WTC11 (cell line): ENCODE measurements around the gene RASSF8. TPM values are rescaled to one million over a fixed set of nuclear protein-coding genes. Genes with fewer than 3 reads are reported as not detected.

Experiments
- ATAC-seq: fragments of 200-7000 bp; cut with Tn5 transposase; 2 replicates; pipeline ENCODE4 v1.10.0; 2021; ENCODE audit warnings: mild to moderate bottlenecking, moderate library complexity
- CTCF ChIA-PET: fragments of 300-600 bp; sonication (Branson Sonifier 250); formaldehyde crosslinking; loops from one replicate; lab custom pipeline; 2021; ENCODE audit warnings: antibody characterized with exemption; lab: Charles Lee
- POLR2A ChIA-PET: fragments of 350-600 bp; sonication (Branson Sonifier 250); formaldehyde crosslinking; loops from one replicate; lab custom pipeline; 2021; ENCODE audit warnings: antibody characterized with exemption; lab: Charles Lee
- DNase-seq: peaks from one replicate; pipeline ENCODE4 v3.0.0; 2021; ENCODE audit warnings: low spot score
- H3K27ac Mint-ChIP-seq: 2 replicates; pipeline ENCODE4 v1.8.0; 2021; ENCODE audit warnings: mixed read lengths
- H3K27me3 Mint-ChIP-seq: 2 replicates; pipeline ENCODE4 v1.8.0; 2021; ENCODE audit warnings: low read depth, mild to moderate bottlenecking, moderate library complexity, mixed read lengths
- H3K36me3 Mint-ChIP-seq: 2 replicates; pipeline ENCODE4 v1.8.0; 2021; ENCODE audit warnings: mixed read lengths
- H3K4me1 Mint-ChIP-seq: 2 replicates; pipeline ENCODE4 v1.8.0; 2022; ENCODE audit warnings: mixed read lengths
- H3K4me3 Mint-ChIP-seq: 2 replicates; pipeline ENCODE4 v1.8.0; 2021; ENCODE audit warnings: mild to moderate bottlenecking, moderate library complexity, mixed read lengths
- H3K9me3 Mint-ChIP-seq: 2 replicates; pipeline ENCODE4 v1.8.0; 2021; ENCODE audit warnings: mixed read lengths
- AFF4 ChIP-seq: sonication (generic); formaldehyde crosslinking; IDR thresholded peaks from 2 replicates; pipeline ENCODE4 v1.8.1; 2023; ENCODE audit warnings: mild to moderate bottlenecking, missing genetic modification reagents, borderline replicate concordance
- CREM ChIP-seq: sonication (generic); formaldehyde crosslinking; IDR thresholded peaks from 2 replicates; pipeline ENCODE4 v1.8.1; 2022; ENCODE audit warnings: mild to moderate bottlenecking, missing genetic modification reagents, moderate library complexity
- E2F4 ChIP-seq: sonication (generic); formaldehyde crosslinking; IDR thresholded peaks from 2 replicates; pipeline ENCODE4 v1.8.1; 2022; ENCODE audit warnings: low read depth, mild to moderate bottlenecking, moderate library complexity, missing genetic modification reagents, borderline replicate concordance
- GTF2I ChIP-seq: fragments of 250-450 bp; sonication (Bioruptor Pico); conservative IDR thresholded peaks from 2 replicates; pipeline ENCODE4 v1.4.0; 2021; ENCODE audit warnings: mild to moderate bottlenecking
- HMGA2 ChIP-seq: fragments of 250-450 bp; sonication (Bioruptor Pico); IDR thresholded peaks from 2 replicates; pipeline ENCODE4 v1.4.0; 2021; ENCODE audit warnings: mild to moderate bottlenecking, moderate library complexity
- NFE2L1 ChIP-seq: sonication (generic); formaldehyde crosslinking; IDR thresholded peaks from 2 replicates; pipeline ENCODE4 v1.8.1; 2023; ENCODE audit warnings: missing genetic modification reagents
- NR2C2 ChIP-seq: sonication (generic); formaldehyde crosslinking; IDR thresholded peaks from 2 replicates; pipeline ENCODE4 v1.8.0; 2022; ENCODE audit warnings: mild to moderate bottlenecking, missing genetic modification reagents
- PRRX2 ChIP-seq: fragments of 250-450 bp; sonication (Bioruptor Pico); IDR thresholded peaks from 2 replicates; pipeline ENCODE4 v1.8.0; 2021; ENCODE audit warnings: mild to moderate bottlenecking
- SMAD4 ChIP-seq: sonication (generic); formaldehyde crosslinking; IDR thresholded peaks from 2 replicates; pipeline ENCODE4 v1.8.0; 2022; ENCODE audit warnings: mild to moderate bottlenecking, missing genetic modification reagents
- STAT6 ChIP-seq: sonication (generic); formaldehyde crosslinking; conservative IDR thresholded peaks from 2 replicates; pipeline ENCODE4 v1.8.1; 2023; ENCODE audit warnings: mild to moderate bottlenecking, low read depth, missing genetic modification reagents, moderate library complexity
- TP53 ChIP-seq: sonication (generic); formaldehyde crosslinking; IDR thresholded peaks from 2 replicates; pipeline ENCODE4 v1.8.1; 2023; ENCODE audit warnings: mild to moderate bottlenecking, missing genetic modification reagents
- USF1 ChIP-seq: sonication (generic); formaldehyde crosslinking; IDR thresholded peaks from 2 replicates; pipeline ENCODE4 v1.8.0; 2022; ENCODE audit warnings: mild to moderate bottlenecking, missing genetic modification reagents
- ZNF121 ChIP-seq: sonication (generic); formaldehyde crosslinking; IDR thresholded peaks from 2 replicates; pipeline ENCODE4 v1.8.0; 2023; ENCODE audit warnings: missing genetic modification reagents
- ZNF138 ChIP-seq: sonication (generic); formaldehyde crosslinking; conservative IDR thresholded peaks from 2 replicates; pipeline ENCODE4 v1.8.1; 2022; ENCODE audit warnings: mild to moderate bottlenecking, moderate library complexity, missing genetic modification reagents
- ZNF219 ChIP-seq: sonication (generic); formaldehyde crosslinking; IDR thresholded peaks from 2 replicates; pipeline ENCODE4 v1.8.0; 2023; ENCODE audit warnings: missing genetic modification reagents, mild to moderate bottlenecking, borderline replicate concordance
- ZNF317 ChIP-seq: sonication (generic); formaldehyde crosslinking; IDR thresholded peaks from 2 replicates; pipeline ENCODE4 v1.8.1; 2023; ENCODE audit warnings: low read depth, mild to moderate bottlenecking, moderate library complexity, missing genetic modification reagents, borderline replicate concordance
- total RNA-seq: library from RNA; stranded (reverse); gene quantifications from 3 replicates; pipeline ENCODE4 v1.2.3, GENCODE V29; 2021

The RASSF8 gene
- total RNA-seq, 1 experiment from 2014 or later, result 48.6 TPM

GRCh38 chr12:26092346-26093105, 134.0 kb downstream of the RASSF8 start:
- ChIA-PET POLR2A (no interaction called here), CTCF (interaction anchor here (0.6 to 2.0 kb wide), 13 partner anchors 9 to 348 kb away, joined by 3 to 7 read pairs (median 4); no protein-coding TSS in a partner anchor)
- H3K9me3 Mint-ChIP-seq, result no peaks in the 10 kb centered on the region

GRCh38 chr12:26095186-26095585, 136.7 kb downstream of the RASSF8 start:
- H3K36me3 Mint-ChIP-seq, result no peaks in the 10 kb centered on the region
- H3K9me3 Mint-ChIP-seq, result no peaks in the 10 kb centered on the region
- POLR2A ChIA-PET, result no interaction called here
- no peak overlapping the region for H3K4me3 Mint-ChIP-seq
- no peak overlapping the region for H3K27ac Mint-ChIP-seq
- CTCF ChIA-PET, result no interaction called here
- DNase-seq (no peak), ATAC-seq (no peak)
- no peaks in the 10 kb centered on the region for H3K27me3 Mint-ChIP-seq
- TF ChIP-seq HMGA2, result 0 out of 2 replicates have a peak, but pooled peaks have one; percentile 19
- TF ChIP-seq USF1 (CRISPR knock-in tag), result no peak
- peaks cover 16% of the 10 kb centered on the region for H3K4me1 Mint-ChIP-seq

More at GRCh38 chr12:26092346-26093105, 134.0 kb downstream of the RASSF8 start:
- Mint-ChIP-seq H3K27ac (no peak overlapping the region), H3K4me3 (no peak overlapping the region), H3K4me1 (peaks cover 16% of the 10 kb centered on the region), H3K27me3 (no peaks in the 10 kb centered on the region), H3K36me3 (no peaks in the 10 kb centered on the region)
- no peak for TF ChIP-seq PRRX2
- TF ChIP-seq TP53 (CRISPR knock-in tag), result no peak
- TF ChIP-seq NR2C2 (CRISPR knock-in tag), result no peak
- no peak for ATAC-seq
- DNase-seq, result no peak

DNA sequence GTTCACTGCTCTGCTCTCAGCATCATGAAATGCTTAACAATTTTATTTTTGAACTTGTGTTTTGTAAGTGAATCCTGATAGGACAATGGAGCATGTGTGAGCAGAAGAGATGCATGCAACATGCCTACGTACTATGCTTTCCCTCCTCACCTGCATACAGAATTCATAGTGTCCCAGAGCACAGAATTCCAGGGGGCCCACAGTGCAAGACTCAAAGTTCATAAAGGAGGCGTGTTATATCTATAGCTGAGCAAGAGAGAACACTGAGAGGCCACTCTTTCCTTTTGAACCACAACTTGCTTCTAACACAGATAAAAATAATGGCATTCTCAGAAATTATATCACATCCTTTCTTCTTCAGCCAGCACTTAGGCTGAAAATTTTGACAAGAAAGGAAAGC, 137.6 kb downstream of the RASSF8 start:
- ATAC-seq (no peak), DNase-seq (no peak)
- peaks cover 15% of the 10 kb centered on the region for H3K4me1 Mint-ChIP-seq
- H3K9me3 Mint-ChIP-seq, result no peaks in the 10 kb centered on the region
- no peak overlapping the region for H3K27ac Mint-ChIP-seq
- no peak for TF ChIP-seq ZNF317 (CRISPR knock-in tag)
- TF ChIP-seq ZNF138 (CRISPR knock-in tag), result no peak
- no peak for TF ChIP-seq ZNF121
- no peak for TF ChIP-seq NFE2L1 (CRISPR knock-in tag)
- TF ChIP-seq GTF2I, result no peak
- TF ChIP-seq SMAD4, result no peak
- TF ChIP-seq STAT6 (CRISPR knock-in tag), result no peak
- no peak for TF ChIP-seq E2F4 (CRISPR knock-in tag)
- TF ChIP-seq AFF4 (CRISPR knock-in tag), result no peak
- TF ChIP-seq USF1 (CRISPR knock-in tag), result no peak
- no peak for TF ChIP-seq CREM (CRISPR knock-in tag)
- no peak for TF ChIP-seq ZNF219 (CRISPR knock-in tag)
- H3K36me3 Mint-ChIP-seq, result no peaks in the 10 kb centered on the region
- CTCF ChIA-PET, result interaction anchor here (1.7 kb wide), 1 partner anchor 518 kb away, joined by 6 read pairs; no protein-coding TSS in a partner anchor
- H3K27me3 Mint-ChIP-seq, result no peaks in the 10 kb centered on the region
- no peak overlapping the region for H3K4me3 Mint-ChIP-seq
- POLR2A ChIA-PET, result no interaction called here
